BE2C (cell line): ENCODE data around the gene MAPKAPK5.

Source experiments
- DNase-seq: peaks from one replicate; pipeline ENCODE4 v3.0.0-alpha.2; 2020
- H3K27me3 ChIP-seq: fragments of 250-450 bp; sonication (Bioruptor Pico); 2 replicates; pipeline ENCODE4 v1.5.1; 2020; ENCODE audit warnings: mild to moderate bottlenecking
- H3K36me3 ChIP-seq: fragments of 250-450 bp; sonication (Bioruptor Pico); 2 replicates; pipeline ENCODE4 v1.5.1; 2020; ENCODE audit warnings: mild to moderate bottlenecking
- H3K4me1 ChIP-seq: fragments of 250-450 bp; sonication (Bioruptor Pico); 2 replicates; pipeline ENCODE4 v1.5.1; 2020
- H3K4me3 ChIP-seq: 2 replicates; pipeline ENCODE4 v1.5.1; 2011; ENCODE audit warnings: low read depth, low read length
- H3K9me3 ChIP-seq: fragments of 250-450 bp; sonication (Bioruptor Pico); 2 replicates; pipeline ENCODE4 v1.5.1; 2020
- CTCF ChIP-seq: IDR thresholded peaks from 2 replicates; pipeline ENCODE4 v1.5.1; 2012; ENCODE audit warnings: mild to moderate bottlenecking, low read depth, low read length

Gene MAPKAPK5

GRCh38 chr12:111858186-111858585, 16.2 kb downstream of the MAPKAPK5 start:
- H3K4me3 ChIP-seq = no peak overlapping the region
- no peak for DNase-seq
- H3K36me3 ChIP-seq = peaks cover 9% of the 10 kb centered on the region
- H3K27me3 ChIP-seq = no peaks in the 10 kb centered on the region
- H3K4me1 ChIP-seq = no peaks in the 10 kb centered on the region
- H3K9me3 ChIP-seq = 0 out of 2 replicates have a peak, but pooled peaks cover 3% of the 10 kb centered on the region
- TF ChIP-seq CTCF = no peak

- H3K9me3 ChIP-seq = 0 out of 2 replicates have a peak, but pooled peaks cover 3% of the 10 kb centered on the region
- no peak for TF ChIP-seq CTCF
- H3K36me3 ChIP-seq = peaks cover 9% of the 10 kb centered on the region
- H3K4me1 ChIP-seq = no peaks in the 10 kb centered on the region
- no peak for DNase-seq
- H3K4me3 ChIP-seq = no peak overlapping the region
- no peaks in the 10 kb centered on the region for H3K27me3 ChIP-seq
Observed at GRCh38 chr12:111858778-111859177, 16.8 kb downstream of the MAPKAPK5 start.

- DNase-seq = no peak
- Histone ChIP-seq H3K27me3 (no peaks in the 10 kb centered on the region), H3K9me3 (no peaks in the 10 kb centered on the region), H3K4me1 (no peaks in the 10 kb centered on the region), H3K4me3 (no peak overlapping the region), H3K36me3 (peaks cover 37% of the 10 kb centered on the region)
- TF ChIP-seq CTCF = no peak
Observed at GRCh38 chr12:111864913-111865312, 22.9 kb downstream of the MAPKAPK5 start.

GRCh38 chr12:111867531-111867930, 25.5 kb downstream of the MAPKAPK5 start:
- TF ChIP-seq CTCF = no peak
- DNase-seq = no peak
- H3K36me3 ChIP-seq = peaks cover 62% of the 10 kb centered on the region
- no peak overlapping the region for H3K4me3 ChIP-seq
- no peaks in the 10 kb centered on the region for H3K4me1 ChIP-seq
- H3K9me3 ChIP-seq = no peaks in the 10 kb centered on the region
- no peaks in the 10 kb centered on the region for H3K27me3 ChIP-seq

GRCh38 chr12:111868676-111869588, 26.9 kb downstream of the MAPKAPK5 start:
- TF ChIP-seq CTCF = no peak
- H3K36me3 ChIP-seq = peaks cover 74% of the 10 kb centered on the region

GRCh38 chr12:111869671-111870070, 27.6 kb downstream of the MAPKAPK5 start:
- Histone ChIP-seq H3K4me1 (no peaks in the 10 kb centered on the region), H3K36me3 (peaks cover 75% of the 10 kb centered on the region), H3K4me3 (no peak overlapping the region), H3K9me3 (no peaks in the 10 kb centered on the region), H3K27me3 (no peaks in the 10 kb centered on the region)
- no peak for DNase-seq
- no peak for TF ChIP-seq CTCF

More at GRCh38 chr12:111868676-111869588, 26.9 kb downstream of the MAPKAPK5 start:
- DNase-seq = no peak
- Histone ChIP-seq H3K9me3 (no peaks in the 10 kb centered on the region), H3K4me3 (no peak overlapping the region), H3K4me1 (no peaks in the 10 kb centered on the region), H3K27me3 (no peaks in the 10 kb centered on the region)
